ENCODE data around the gene CORO1C. TPM values are rescaled to one million over a fixed set of nuclear protein-coding genes. Genes with fewer than 3 reads are reported as not detected.

Gene CORO1C
- total and polyA plus RNA-seq, 2 experiments from 2014 or later = 170 to 403 TPM

DNA sequence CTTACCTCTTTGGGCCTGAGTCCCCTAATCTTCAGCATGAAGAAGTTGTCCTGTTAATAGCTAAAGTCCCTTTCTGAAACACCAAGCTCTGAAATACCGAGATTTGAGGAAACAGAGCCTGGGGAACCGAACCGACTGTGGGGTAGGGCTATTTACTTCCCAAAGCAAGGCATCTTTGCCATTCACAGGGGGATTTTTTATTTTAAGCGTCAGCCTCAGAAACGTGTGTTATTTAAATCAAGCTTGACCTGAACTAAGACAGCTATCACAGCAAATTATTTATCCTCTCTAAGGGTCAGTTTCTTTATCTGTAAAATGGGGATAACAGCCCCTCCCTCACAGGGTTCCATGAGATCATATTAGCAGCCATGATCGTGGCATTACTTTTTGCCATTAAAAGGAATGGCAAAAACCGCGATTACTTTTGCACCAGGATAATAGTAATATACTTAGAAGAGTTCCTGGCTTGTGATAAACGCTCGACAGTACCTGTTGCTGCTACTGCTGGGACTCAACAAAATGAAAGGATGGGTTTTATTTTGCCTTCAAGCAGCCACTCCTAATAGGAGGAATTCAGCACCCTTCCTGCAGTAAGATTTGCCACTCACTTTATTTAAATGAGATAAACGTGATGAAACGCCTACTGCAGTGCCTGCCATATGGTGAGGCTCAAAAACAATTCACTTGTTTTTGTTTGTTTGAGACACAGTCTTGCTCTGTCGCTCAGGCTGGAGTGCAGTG is 1.3 kb upstream of the CORO1C start:
- H3K79me2 ChIP-seq (ENCODE audit: insufficient read depth) = peaks cover 36% of the 10 kb centered on the region
- no peaks in the 10 kb centered on the region for H3K27me3 ChIP-seq (replicated peaks; ENCODE audit: insufficient read depth)
- H3K9me3 ChIP-seq (ENCODE audit: low read depth) = no peaks in the 10 kb centered on the region
- TF ChIP-seq EZH2phosphoT487 (IDR thresholded peaks at IDR 0.05; ENCODE audit: insufficient read depth, low read depth) (no peak), EZH2 (IDR thresholded peaks at IDR 0.05; ENCODE audit: insufficient read depth, poor library complexity, severe bottlenecking) (no peak)
- no peaks in the 10 kb centered on the region for H4K20me1 ChIP-seq (ENCODE audit: insufficient read depth)
- in situ Hi-C loops (cut with MboI) = no loop called here
- H3K27ac ChIP-seq = peak overlapping the region; percentile 93
- H3K9me2 ChIP-seq (ENCODE audit: insufficient read depth) = no peaks in the 10 kb centered on the region
- peak overlapping the region; percentile 89 for H3K4me3 ChIP-seq
- peaks cover 22% of the 10 kb centered on the region for H3K4me1 ChIP-seq (ENCODE audit: insufficient read depth)
- H2AFZ ChIP-seq = peak overlapping the region; percentile 82
- peak overlapping the region; percentile 95 for H3K9ac ChIP-seq
- H3K36me3 ChIP-seq (ENCODE audit: low read depth) = peaks cover 7% of the 10 kb centered on the region; the same call in 1 of the 2 replicates
- H3F3A ChIP-seq (ENCODE audit: insufficient read depth) = peaks cover 44% of the 10 kb centered on the region
- WGBS, 2 experiments (ENCODE audit: low coverage in 1 of 2, low lambda C conversion rate in 2 of 2, missing lambda C conversion rate in 2 of 2) = 72 to 74% methylated on average over 13 of the region's 13 CpGs
- H3K4me2 ChIP-seq (ENCODE audit: unreplicated experiment) = peak overlapping the region; percentile 82
- no peak for DNase-seq

DNA sequence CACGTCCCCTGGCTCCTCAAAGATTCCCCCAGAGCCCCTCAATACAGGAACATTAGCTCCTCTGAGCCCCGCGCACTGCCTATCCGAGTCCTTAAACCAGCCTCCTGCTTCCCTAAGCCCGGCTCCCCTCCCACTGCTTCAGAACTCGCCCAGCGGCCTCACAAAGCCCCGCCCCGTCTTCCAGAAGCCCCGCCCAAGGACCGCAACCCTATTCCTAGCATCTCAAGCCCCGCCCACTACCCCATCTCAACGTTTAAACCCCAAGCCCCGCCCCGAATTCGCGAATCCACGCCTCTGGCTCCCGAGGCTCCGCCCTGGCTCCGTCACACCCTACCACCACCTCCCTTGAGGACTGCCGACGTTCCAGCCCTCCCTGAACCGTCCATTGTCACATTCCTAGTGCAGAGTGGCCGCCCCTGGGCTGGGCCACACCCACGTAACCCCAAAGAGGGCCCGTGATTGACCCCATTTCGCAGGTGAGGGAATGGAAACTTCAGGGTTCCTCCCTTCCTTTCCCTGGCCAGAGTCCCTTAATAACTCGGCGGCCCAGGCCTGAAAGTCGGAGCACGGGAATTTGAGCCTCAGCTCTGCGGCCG is 646 bp upstream of the CORO1C start:
- H4K20me1 ChIP-seq (ENCODE audit: insufficient read depth) = no peaks in the 10 kb centered on the region
- H3K27me3 ChIP-seq (replicated peaks; ENCODE audit: insufficient read depth) = no peaks in the 10 kb centered on the region
- WGBS, 2 experiments (ENCODE audit: low coverage in 1 of 2, low lambda C conversion rate in 2 of 2, missing lambda C conversion rate in 2 of 2) = 2% methylated on average over 27 to 34 of the region's 34 CpGs
- in situ Hi-C loops (cut with MboI) = no loop called here
- no peaks in the 10 kb centered on the region for H3K9me3 ChIP-seq (ENCODE audit: low read depth)
- peak overlapping the region; percentile 82 for H3K4me2 ChIP-seq (ENCODE audit: unreplicated experiment)
- peaks cover 49% of the 10 kb centered on the region for H3F3A ChIP-seq (ENCODE audit: insufficient read depth)
- H3K4me1 ChIP-seq (ENCODE audit: insufficient read depth) = peaks cover 28% of the 10 kb centered on the region
- H3K27ac ChIP-seq = peak overlapping the region; percentile 93
- peak overlapping the region; percentile 95 for H3K9ac ChIP-seq
- H3K79me2 ChIP-seq (ENCODE audit: insufficient read depth) = peaks cover 43% of the 10 kb centered on the region
- TF ChIP-seq EZH2 (IDR thresholded peaks at IDR 0.05; ENCODE audit: insufficient read depth, poor library complexity, severe bottlenecking) (no peak), EZH2phosphoT487 (IDR thresholded peaks at IDR 0.05; ENCODE audit: insufficient read depth, low read depth) (no peak)
- peak; percentile 100 for DNase-seq
- H3K36me3 ChIP-seq (ENCODE audit: low read depth) = peaks cover 10% of the 10 kb centered on the region; the same call in 1 of the 2 replicates
- H3K4me3 ChIP-seq = peak overlapping the region; percentile 89
- no peaks in the 10 kb centered on the region for H3K9me2 ChIP-seq (ENCODE audit: insufficient read depth)
- H2AFZ ChIP-seq = peak overlapping the region; percentile 82

DNA sequence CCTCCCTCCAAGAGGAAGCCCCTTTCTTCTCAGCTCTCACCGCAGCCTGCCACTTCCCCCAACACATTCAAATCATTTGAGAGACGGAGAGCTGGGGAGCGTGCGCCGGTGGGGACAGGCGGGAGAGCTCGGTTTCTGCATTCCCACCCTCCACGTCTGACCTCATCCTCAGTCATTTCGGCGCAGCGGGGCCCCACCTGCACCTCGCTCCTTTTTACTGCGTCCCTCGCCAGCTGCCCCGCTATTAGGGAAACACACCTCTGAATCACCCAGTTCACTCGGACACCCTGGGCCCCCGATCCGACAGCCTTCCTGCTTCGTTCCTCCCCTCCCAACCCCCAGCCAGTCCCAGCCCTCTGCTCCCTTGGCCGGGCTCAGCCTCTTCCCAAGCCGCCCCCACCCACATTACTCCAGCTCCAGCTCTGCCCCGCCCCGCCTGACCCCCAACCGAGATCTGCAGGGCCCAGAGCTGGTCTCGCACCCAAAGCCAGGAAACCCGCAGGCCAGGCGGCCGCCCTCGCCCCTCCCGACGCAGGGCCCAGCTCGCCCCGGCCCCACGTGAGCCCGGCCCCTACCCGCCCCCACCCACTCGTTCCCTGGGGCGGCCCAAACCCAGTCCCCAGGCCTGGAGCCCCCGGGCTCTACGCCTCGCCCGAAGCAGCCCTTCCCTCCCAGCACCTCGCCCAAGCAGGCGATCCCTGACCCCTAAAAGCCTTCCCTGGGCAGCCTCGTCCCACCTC is 783 bp downstream of the CORO1C start:
- peak; percentile 93 for DNase-seq
- Histone ChIP-seq H3K79me2 (ENCODE audit: insufficient read depth) (peaks cover 57% of the 10 kb centered on the region), H3K36me3 (ENCODE audit: low read depth) (peaks cover 10% of the 10 kb centered on the region; the same call in 1 of the 2 replicates), H3K27me3 (replicated peaks; ENCODE audit: insufficient read depth) (no peaks in the 10 kb centered on the region), H3K9ac (peak overlapping the region; percentile 95), H3F3A (ENCODE audit: insufficient read depth) (peaks cover 57% of the 10 kb centered on the region), H3K4me1 (ENCODE audit: insufficient read depth) (peaks cover 37% of the 10 kb centered on the region), H3K9me3 (ENCODE audit: low read depth) (no peaks in the 10 kb centered on the region), H3K4me2 (ENCODE audit: unreplicated experiment) (peak overlapping the region; percentile 100), H3K27ac (peak overlapping the region; percentile 93), H4K20me1 (ENCODE audit: insufficient read depth) (no peaks in the 10 kb centered on the region), H2AFZ (no peak overlapping the region), H3K9me2 (ENCODE audit: insufficient read depth) (no peaks in the 10 kb centered on the region), H3K4me3 (peak overlapping the region; percentile 89)
- in situ Hi-C loops (cut with MboI) = no loop called here
- TF ChIP-seq EZH2phosphoT487 (IDR thresholded peaks at IDR 0.05; ENCODE audit: insufficient read depth, low read depth) = no peak
- 1 to 2% methylated on average over 23 to 43 of the region's 45 CpGs for WGBS, 2 experiments (ENCODE audit: low coverage in 1 of 2, low lambda C conversion rate in 2 of 2, missing lambda C conversion rate in 2 of 2)

DNA sequence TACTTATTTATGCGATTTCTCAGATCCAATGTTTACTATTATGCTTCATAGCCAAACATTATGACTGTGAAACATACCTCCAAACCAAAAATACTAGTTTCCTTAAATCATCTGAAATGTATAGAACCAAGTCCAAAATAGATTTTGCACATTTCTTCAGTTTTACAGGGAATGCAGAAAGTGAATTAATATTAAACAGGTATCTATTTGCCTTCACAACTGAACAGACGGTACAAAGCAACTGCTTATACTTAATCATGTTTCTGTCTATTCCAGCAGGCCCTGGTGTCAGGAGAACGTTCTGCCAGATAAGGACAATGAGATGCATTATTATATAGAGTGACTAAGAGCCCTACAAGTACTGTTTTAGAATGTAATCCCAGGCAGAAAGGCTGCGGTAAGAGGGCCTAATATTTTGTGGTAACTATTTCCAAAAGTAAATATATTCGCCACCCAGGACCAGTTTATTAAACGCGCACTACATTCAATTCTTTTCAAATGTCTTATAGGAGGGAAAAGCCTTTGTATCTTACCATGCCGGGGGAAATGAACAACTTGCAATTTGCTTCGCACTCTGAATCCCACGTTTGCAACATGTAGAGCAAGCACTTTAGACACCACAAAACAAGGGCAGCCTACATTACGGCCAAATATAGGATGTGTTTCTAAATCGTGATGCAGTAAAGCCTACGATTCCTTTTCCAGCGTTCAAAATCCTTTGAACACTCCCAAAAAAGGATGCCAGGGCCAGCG is 1.5 kb downstream of the CORO1C start:
- in situ Hi-C loops (cut with MboI) = no loop called here

More for the DNA sequence above, 1.5 kb downstream of the CORO1C start:
- Histone ChIP-seq H3K27ac (peak overlapping the region; percentile 93), H3K4me3 (peak overlapping the region; percentile 89), H3F3A (ENCODE audit: insufficient read depth) (peaks cover 64% of the 10 kb centered on the region), H2AFZ (no peak overlapping the region), H4K20me1 (ENCODE audit: insufficient read depth) (no peaks in the 10 kb centered on the region), H3K4me2 (ENCODE audit: unreplicated experiment) (peak overlapping the region; percentile 100), H3K9me3 (ENCODE audit: low read depth) (no peaks in the 10 kb centered on the region), H3K27me3 (replicated peaks; ENCODE audit: insufficient read depth) (no peaks in the 10 kb centered on the region), H3K36me3 (ENCODE audit: low read depth) (peaks cover 10% of the 10 kb centered on the region; the same call in 1 of the 2 replicates), H3K9ac (peak overlapping the region; percentile 95), H3K79me2 (ENCODE audit: insufficient read depth) (peaks cover 64% of the 10 kb centered on the region), H3K9me2 (ENCODE audit: insufficient read depth) (no peaks in the 10 kb centered on the region), H3K4me1 (ENCODE audit: insufficient read depth) (peaks cover 45% of the 10 kb centered on the region)
- peak; percentile 68 for DNase-seq
- no peak for TF ChIP-seq EZH2phosphoT487 (IDR thresholded peaks at IDR 0.05; ENCODE audit: insufficient read depth, low read depth)
- TF ChIP-seq EZH2 (IDR thresholded peaks at IDR 0.05; ENCODE audit: insufficient read depth, poor library complexity, severe bottlenecking) = no peak
- WGBS, 2 experiments (ENCODE audit: low coverage in 1 of 2, low lambda C conversion rate in 2 of 2, missing lambda C conversion rate in 2 of 2) = 4 to 5% methylated on average over 15 of the region's 15 CpGs
